Thyroid gland (tissue), 4 donors: Measurements from ENCODE around the gene PGAP3. TPM values are rescaled to one million over a fixed set of nuclear protein-coding genes. Genes with fewer than 3 reads are reported as not detected.

Experiments
- DNase-seq, 2 donors: peaks; one replicate each; pipeline ENCODE4 v3.0.0-alpha.2; 2019
- H3K27ac ChIP-seq, 3 donors: fragments of 200-600 bp; sonication (generic); 1 replicate in 2 of 3; 2 replicates in 1 of 3; pipeline ENCODE4 v1.5.1; 2016 to 2019; ENCODE audit warnings: mild to moderate bottlenecking in 1 of 3, moderate library complexity in 1 of 3
- H3K27me3 ChIP-seq: fragments of 200-600 bp; sonication (generic); one replicate; pipeline ENCODE4 v1.5.1; 2019
- H3K36me3 ChIP-seq, 2 donors: fragments of 200-600 bp; sonication (generic); one replicate each; pipeline ENCODE4 v1.5.1; 2016 to 2019
- H3K4me1 ChIP-seq, 2 donors: fragments of 200-600 bp; sonication (generic); one replicate each; pipeline ENCODE4 v1.5.1; 2017 to 2019
- H3K4me3 ChIP-seq, 3 donors: fragments of 200-600 bp; sonication (generic); replicated peaks in 1 of 3; 1 replicate in 2 of 3; 2 replicates in 1 of 3; pipeline ENCODE4 v1.5.1; 2016; ENCODE audit warnings: mild to moderate bottlenecking in 1 of 3
- H3K9me3 ChIP-seq: fragments of 200-600 bp; sonication (generic); one replicate; pipeline ENCODE4 v1.5.1; 2017
- POLR2A ChIP-seq, 2 donors: fragments of 450-650 bp; IDR thresholded peaks; one replicate each; pipeline ENCODE4 v1.6.1; 2017; ENCODE audit warnings: antibody characterized with exemption in 2 of 2, mild to moderate bottlenecking in 2 of 2, moderate library complexity in 1 of 2
- WGBS, 2 donors: methylation state at CpG; one replicate each; pipeline ENCODE4 v1.1.5; 2017; 5-methylcytosine and 5-hydroxymethylcytosine counted together
- intact Hi-C: fragments of 100-400 bp; cut with DNase I; formaldehyde crosslinking; loops from one replicate; pipeline ENCODE4 v1.15.1; 2023
- total RNA-seq, 4 donors: library from RNA; depleted of rRNA; stranded (reverse); fragments of >200 nt; gene quantifications; one replicate each; pipeline ENCODE4 v1.2.3, GENCODE V29; 2016
- TF ChIP-seq, protein P1 (sequence below), 6 experiments: fragments of 200-600 bp in 3 of 6; fragments of 450-650 bp in 3 of 6; sonication (generic) in 3 of 6; IDR thresholded peaks; one replicate each; pipeline ENCODE4 v1.5.1; 2016 to 2019; ENCODE audit warnings: antibody characterized with exemption in 6 of 6, mild to moderate bottlenecking in 2 of 6, inconsistent platforms in 1 of 6, moderate library complexity in 1 of 6

PGAP3 gene
- total RNA-seq, 4 donors from 2014 or later = 55.6 to 88.1 (median 72.7) TPM

DNA sequence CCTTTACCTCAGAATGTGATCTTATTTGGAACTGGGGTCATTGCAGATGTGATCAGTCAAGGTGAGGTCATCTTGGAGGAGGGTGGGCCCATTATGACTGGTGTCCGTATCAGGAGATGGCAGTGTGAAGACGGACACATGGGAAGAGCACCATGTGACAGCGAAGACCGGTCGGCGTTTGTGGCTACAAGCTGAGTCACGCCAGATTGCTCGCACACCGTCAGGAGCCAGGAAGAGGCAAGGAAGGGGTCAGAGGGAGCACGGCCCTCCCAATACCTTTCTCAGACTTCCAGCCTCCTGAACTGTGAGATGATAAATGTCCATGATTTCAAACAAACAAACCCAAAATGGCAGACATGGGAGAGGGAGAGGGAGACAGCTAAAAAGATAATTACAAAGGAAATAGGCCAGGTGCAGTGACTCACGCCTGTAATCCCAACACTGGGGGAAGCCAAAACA lies 37.7 kb downstream of the PGAP3 start:
- Histone ChIP-seq H3K4me3 (no peak overlapping the region), H3K36me3 (no peaks in the 10 kb centered on the region), H3K27ac (no peak overlapping the region), H3K27me3 (no peaks in the 10 kb centered on the region), H3K4me1 (peaks cover 6 to 19% of the 10 kb centered on the region in 2 donors), H3K9me3 (no peaks in the 10 kb centered on the region)
- WGBS, 2 donors = 91 to 93% methylated on average over 11 of the region's 11 CpGs
- TF ChIP-seq POLR2A (IDR thresholded peaks at IDR 0.05) = no peak
- TF ChIP-seq, protein P1, sequence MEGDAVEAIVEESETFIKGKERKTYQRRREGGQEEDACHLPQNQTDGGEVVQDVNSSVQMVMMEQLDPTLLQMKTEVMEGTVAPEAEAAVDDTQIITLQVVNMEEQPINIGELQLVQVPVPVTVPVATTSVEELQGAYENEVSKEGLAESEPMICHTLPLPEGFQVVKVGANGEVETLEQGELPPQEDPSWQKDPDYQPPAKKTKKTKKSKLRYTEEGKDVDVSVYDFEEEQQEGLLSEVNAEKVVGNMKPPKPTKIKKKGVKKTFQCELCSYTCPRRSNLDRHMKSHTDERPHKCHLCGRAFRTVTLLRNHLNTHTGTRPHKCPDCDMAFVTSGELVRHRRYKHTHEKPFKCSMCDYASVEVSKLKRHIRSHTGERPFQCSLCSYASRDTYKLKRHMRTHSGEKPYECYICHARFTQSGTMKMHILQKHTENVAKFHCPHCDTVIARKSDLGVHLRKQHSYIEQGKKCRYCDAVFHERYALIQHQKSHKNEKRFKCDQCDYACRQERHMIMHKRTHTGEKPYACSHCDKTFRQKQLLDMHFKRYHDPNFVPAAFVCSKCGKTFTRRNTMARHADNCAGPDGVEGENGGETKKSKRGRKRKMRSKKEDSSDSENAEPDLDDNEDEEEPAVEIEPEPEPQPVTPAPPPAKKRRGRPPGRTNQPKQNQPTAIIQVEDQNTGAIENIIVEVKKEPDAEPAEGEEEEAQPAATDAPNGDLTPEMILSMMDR (IDR thresholded peaks at IDR 0.05) = no peak
- no peak for DNase-seq
- intact Hi-C loops = no loop called here

DNA sequence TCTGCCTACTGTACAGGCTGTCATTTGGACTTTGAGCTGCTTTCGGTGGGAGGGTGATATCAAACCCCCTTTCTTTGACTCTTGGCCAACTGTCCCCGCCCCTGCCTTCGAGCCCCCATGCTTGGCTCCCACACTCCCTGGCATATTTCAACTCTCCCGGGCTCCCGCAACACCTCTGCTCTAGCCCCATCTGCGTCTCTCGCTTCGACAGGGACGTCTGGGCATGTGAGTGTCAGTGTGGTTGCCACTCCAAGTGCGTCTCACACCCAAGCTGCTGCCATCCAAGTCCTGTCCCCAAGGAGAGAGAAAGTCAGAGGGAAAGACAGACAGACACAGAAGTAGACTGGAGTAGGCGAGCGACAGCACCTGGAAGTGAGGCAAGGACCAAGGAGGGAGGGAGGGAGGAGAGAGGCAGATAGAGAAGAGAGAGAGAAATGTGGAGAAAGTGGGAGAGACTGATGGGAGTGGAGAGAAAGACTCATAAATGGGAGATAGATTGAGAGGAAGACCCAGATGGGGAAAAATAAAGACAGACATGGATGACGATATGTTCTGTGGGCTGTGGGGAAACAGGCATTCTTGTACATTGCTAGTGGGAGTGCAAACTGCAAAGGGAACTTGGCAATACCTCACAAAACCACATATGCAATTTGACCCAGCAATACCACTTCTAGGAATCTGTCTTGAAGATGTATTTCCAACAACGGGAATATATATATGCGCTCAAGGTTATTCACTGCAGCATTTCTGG lies 39.1 kb downstream of the PGAP3 start:
- Histone ChIP-seq H3K27ac (no peak overlapping the region), H3K4me1 (peaks cover 8 to 24% of the 10 kb centered on the region in 2 donors), H3K27me3 (no peaks in the 10 kb centered on the region), H3K9me3 (no peaks in the 10 kb centered on the region), H3K4me3 (no peak overlapping the region), H3K36me3 (no peaks in the 10 kb centered on the region)
- no peak for DNase-seq
- 89 to 92% methylated on average over 15 of the region's 15 CpGs for WGBS, 2 donors
- intact Hi-C loops = no loop called here
- TF ChIP-seq, protein P1 (IDR thresholded peaks at IDR 0.05) = no peak
- TF ChIP-seq POLR2A (IDR thresholded peaks at IDR 0.05) = no peak

DNA sequence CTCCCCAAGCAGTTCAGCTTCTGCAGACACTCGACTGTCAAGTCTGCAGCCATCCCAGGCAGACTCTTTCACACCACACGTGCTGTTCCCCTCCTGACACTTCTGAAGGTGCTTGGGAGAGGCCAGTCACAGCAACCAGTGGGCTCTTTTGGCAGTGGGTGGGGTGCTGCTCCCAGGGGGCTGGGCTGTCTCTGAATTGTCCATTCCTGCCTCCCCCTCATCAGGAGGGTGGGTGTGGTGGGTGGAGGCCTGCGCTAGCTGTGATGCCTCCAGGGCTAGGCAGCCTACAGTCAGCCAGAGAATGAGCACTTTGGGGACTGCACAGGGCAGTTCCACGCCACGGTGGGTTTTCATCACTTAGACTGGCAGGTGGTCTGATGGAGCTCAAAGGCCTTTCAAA lies 40.6 kb downstream of the PGAP3 start:
- 74 to 76% methylated on average over 5 of the region's 5 CpGs for WGBS, 2 donors
- Histone ChIP-seq H3K27ac (no peak overlapping the region), H3K4me1 (peaks cover 8 to 29% of the 10 kb centered on the region in 2 donors), H3K27me3 (no peaks in the 10 kb centered on the region), H3K9me3 (no peaks in the 10 kb centered on the region), H3K36me3 (no peaks in the 10 kb centered on the region), H3K4me3 (no peak overlapping the region)
- TF ChIP-seq POLR2A (IDR thresholded peaks at IDR 0.05) = no peak
- TF ChIP-seq, protein P1 (IDR thresholded peaks at IDR 0.05) = no peak
- intact Hi-C loops = no loop called here
- no peak for DNase-seq

DNA sequence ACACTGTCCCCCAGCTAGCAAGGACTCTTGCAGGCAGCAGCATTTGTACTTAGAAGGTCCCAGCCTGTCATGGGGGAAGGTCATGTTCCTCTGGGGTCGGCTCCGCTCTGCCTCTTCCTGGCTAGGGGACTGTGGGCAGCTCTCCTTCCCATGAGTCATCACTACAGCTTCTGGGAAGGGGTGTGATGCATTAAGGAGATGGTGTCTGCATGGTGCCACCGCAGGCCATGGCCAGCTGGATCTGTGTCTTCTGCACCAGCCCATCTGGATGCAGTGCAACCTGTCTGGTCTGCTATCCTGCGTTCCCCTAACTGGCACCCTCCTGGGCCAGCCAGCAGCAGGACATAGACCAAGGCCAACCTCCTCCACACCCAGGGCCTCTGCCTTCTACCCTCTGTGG lies 44.6 kb downstream of the PGAP3 start:
- Histone ChIP-seq H3K4me1 (peaks cover 11 to 37% of the 10 kb centered on the region in 2 donors), H3K27me3 (no peaks in the 10 kb centered on the region), H3K36me3 (no peaks in the 10 kb centered on the region), H3K9me3 (no peaks in the 10 kb centered on the region), H3K27ac (no peak overlapping the region), H3K4me3 (no peak overlapping the region)
- DNase-seq = no peak
- intact Hi-C loops = no loop called here
- WGBS, 2 donors = 70 to 86% methylated on average over 1 to 4 of the region's 4 CpGs
- TF ChIP-seq, protein P1 (IDR thresholded peaks at IDR 0.05) = no peak

DNA sequence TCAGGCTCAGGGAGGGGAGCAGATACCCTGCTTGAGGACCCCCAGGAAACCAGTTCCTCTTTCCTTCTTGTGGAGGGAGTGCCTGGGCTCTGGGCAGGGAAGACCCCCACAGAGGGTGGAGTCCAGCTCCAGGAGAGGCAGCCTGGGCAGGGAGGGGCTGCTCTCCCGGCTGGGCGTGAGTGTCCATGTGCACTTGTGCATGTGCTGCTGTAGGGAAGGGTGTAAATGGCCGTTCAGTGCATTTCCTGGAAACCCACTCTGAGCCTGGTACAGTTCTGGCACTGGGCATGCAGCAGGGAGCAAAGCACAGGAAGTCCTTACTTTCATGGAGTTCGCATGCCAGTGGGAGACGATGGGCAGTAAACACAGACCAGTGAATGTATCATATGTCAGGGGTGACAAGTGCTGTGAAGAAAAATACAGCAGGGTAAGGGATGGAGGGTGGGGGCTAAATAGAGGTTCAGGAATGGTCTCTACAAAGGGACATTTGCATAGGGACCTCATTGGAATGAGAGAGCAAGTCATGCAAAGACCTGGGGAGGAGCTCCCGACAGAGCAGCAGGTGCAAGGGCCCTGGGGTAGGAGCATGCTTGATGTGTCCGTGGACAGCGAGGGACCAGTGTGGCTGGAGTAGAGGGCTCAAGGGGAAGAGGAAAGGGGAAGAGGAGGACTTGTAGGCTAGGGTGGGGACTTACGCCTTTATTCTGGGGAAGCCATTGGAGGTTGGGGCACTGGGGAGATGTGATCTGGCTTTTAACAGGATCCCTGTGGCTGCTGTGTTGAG lies 45.4 kb downstream of the PGAP3 start:
- Histone ChIP-seq H3K4me3 (no peak overlapping the region), H3K27me3 (no peaks in the 10 kb centered on the region), H3K4me1 (peaks cover 19 to 44% of the 10 kb centered on the region in 2 donors), H3K36me3 (no peaks in the 10 kb centered on the region), H3K27ac (no peak overlapping the region), H3K9me3 (no peaks in the 10 kb centered on the region)
- no peak for DNase-seq
- 79 to 88% methylated on average over 8 to 9 of the region's 9 CpGs for WGBS, 2 donors
- intact Hi-C loops = no loop called here
- no peak for TF ChIP-seq POLR2A (IDR thresholded peaks at IDR 0.05)
